Hematopoietic multipotent progenitor cell treated with erythropoietin and hydrocortisone succinate and interleukin-3 and kit ligand, for 6 days (in vitro differentiated cells): Measurements from ENCODE around the gene ADCYAP1R1.

Experiments used
- DNase-seq: peaks from one replicate; pipeline ENCODE4 v3.0.0-alpha.2; 2015

The ADCYAP1R1 gene

DNA sequence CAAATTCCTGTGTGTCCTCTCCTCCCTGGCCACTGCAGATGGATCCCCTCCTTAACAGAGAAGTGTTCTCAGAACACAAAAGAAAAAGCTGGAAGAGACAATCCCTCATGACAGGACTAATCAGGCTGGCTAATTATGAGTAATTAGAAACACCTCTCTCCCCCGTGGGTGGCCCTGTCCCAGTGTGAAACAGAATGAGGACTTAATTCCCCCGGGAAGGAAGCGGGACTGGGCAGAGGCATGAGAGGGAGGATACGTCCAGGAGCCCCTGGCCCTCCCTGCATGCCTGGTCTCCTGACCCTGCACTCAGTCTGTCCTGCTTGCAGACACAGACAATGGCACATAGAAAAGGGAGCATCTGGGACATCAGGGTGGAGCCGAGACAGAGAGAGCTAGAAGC is 7.6 kb upstream of the ADCYAP1R1 start:
- no peak for DNase-seq

DNA sequence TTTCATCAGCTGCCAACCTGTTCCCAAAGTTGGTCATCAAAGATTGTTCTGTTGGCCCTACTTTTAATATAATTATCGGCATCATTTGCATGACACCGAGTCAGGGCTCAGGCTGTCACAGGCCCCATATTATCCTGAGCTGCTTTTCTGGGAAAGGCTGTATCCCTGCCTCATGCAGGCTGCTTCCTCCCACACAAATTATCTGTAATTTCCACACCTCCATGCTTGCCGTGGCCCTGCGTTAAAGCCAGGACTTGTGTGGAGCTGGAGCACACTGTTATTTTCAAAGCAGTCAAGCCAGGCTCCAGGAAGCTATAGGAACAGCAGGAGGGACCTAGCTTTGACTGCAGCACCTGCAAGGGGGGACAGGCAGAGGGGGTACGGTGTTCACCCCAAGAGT is 5.4 kb upstream of the ADCYAP1R1 start:
- no peak for DNase-seq

DNA sequence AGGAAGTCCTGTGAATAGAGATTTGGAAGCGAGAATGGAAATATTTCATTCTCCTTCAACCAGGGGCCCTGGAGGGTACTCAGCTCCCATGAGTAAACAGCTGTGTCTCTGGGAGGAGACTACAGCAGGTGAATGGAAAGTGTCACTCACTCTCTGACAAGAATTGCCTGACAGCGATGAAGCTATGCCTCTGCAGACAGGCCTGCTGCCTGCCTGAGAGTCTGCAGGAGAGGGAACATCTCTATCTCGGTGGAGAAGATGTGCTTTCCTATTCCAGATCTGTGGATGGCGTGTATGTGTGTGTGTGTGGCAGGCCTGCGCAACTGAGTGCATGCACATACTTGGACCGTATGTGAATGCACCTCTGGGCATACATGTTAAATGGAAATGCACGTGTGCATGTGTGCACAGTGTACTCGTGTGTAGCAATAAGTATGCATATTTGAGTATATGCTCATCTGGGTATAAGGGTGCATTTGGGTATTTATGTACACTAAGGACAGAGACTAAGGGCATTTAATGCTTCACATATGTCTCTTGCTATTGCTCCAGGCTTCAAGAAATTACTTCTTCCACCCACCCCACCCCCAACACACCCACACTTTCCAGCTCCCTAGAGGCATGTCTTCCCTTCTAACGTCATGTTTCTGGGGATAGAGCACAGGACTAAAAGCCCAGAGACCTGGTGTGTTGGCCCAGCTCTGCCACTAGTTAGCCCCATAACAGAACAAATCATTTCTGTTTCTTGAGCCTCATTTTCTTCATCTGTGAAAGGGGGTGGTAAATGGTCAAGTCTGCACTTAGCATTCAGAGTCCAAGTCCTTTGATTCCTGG is 4.6 kb upstream of the ADCYAP1R1 start:
- DNase-seq = no peak

DNA sequence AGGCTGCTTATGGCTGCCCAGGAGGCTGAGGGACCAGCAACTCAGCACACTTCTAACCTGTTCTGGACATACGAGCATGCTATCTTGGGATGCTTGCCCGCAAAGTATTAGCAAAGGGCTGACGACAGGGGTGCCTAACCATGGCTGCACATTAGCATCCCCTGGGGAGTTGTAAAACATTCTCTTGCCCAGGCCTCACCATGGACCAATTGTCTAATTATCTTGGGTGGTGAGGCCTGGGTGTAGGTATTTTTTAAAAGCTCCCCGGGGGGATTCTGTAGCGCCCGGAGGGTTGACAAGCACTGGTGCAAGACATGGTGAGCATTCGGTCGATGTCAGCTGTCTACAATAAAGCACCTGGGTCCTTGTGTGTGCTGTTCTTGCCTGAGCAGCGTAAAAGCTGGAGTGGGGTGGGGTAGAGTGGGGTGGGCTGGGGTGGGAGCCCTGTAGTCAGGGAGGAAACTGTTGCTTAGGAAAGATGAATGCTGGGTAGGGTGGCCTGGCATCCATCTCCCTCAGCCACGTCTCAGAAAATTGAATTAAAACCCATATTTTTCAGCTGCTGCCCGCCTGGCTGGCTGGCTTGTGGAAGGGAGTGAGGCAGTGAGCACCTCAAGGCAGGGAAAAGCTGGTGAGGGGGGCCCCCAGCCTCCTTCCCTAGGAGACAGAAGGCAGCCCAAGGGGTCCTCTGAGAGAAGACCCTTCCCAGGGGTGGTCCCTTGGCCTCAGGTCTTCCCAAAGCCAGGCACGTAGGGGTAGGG is 2.9 kb upstream of the ADCYAP1R1 start:
- DNase-seq = no peak

DNA sequence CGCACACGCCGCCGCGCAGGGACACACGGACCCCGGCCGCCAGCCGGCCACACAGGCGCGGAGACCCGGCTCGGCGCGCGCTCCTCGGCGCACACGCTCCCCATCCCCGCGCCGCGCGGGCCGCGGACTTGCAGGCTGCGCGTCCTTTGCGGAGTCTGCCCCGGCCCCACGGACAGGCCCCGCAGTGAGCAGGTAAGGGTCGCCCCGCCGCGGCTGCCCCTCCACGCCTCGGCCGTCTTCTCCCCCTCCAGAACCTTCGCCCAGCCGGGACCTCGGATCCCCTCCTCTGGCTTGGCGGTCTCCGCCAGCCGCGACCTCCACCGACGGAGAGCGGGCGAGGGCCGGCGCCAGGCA is 356 bp downstream of the ADCYAP1R1 start:
- DNase-seq = no peak

DNA sequence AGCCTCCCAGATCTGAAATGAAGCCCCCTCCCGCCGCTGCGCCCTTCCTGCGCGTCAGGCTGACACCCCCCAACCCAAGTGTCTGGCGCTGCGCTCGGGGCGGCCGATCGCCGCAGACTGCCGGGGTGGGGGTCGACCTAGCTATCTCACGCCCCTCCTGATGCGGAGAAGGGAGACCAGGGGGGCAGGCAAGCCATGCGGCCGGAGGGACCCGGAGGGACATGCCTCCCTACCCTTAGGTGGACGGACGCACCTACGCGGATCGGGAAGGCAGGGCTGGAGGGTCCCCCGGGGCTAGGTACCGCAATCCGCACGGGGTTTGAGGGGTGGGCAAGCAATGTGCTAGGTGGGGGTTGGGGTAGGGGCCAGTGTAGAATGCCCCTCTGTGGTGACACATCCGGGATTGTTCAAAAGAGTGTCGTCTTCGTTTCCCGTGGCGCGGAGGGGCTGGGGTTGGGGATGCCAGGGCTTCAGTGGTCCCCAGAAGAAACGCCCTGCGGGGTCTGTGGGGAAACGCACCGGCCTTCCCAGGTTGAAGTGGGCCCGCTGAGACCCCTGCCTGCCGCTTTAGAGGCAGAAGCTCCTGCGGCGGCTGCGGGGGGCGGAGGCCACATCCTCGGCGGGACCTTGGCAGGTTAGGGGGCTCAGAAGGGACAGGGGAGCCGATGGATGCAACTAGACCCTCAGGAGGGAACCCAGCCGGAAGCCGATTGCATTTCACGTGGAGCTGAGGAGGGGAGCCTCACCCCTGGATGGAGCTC is 913 bp downstream of the ADCYAP1R1 start:
- DNase-seq = no peak

DNA sequence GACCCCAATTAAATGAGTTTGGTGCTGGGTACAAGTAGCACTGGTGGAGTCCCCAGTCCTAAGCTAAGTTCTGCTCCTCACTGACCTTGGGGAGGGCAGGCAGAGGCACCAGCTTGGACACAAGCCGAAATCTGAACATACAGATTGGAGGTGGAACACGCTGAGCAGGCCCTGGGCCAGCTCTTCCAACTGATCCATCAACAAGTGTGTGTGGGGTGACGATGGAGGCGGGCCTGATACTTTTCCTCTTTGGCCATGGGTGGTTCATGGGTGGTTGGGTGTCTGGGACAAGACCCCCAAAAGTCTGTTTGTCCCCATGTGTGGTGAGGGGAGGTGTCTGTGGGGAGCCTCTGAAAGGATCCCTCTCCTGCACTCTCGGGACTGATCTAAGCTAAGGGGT is 1.9 kb downstream of the ADCYAP1R1 start:
- DNase-seq = no peak

DNA sequence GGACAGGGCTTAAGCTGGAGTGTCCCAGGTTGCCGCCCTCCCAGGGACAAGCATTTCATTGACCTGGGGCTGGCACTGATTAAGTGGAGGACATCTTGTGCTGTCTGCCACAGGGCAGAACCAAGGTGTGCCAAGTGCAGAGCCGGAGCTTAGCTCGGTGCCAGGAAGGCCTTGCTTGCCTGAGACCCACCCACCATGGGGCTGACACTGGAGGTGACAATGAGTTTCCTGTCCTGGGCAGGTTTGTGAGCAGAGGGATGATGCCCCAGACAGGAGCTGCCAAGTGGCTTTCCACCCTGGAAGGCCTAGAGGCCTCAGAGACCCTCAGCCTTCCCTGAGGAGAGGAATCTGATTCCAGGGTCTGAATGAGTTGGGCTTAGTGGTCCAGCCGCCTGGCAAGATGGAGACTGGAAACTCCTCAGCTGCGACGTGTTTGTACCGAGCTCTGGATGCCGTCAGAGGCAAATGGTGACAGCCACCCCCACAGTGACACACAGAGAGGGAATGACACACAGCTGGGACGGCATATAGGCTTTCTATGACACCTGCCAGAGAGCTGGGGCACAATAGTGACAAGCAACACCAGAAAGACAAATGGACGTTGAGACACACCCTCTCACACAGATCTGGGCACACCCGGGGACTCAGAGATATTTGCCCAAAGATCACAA is 2.6 kb downstream of the ADCYAP1R1 start:
- DNase-seq = no peak

DNA sequence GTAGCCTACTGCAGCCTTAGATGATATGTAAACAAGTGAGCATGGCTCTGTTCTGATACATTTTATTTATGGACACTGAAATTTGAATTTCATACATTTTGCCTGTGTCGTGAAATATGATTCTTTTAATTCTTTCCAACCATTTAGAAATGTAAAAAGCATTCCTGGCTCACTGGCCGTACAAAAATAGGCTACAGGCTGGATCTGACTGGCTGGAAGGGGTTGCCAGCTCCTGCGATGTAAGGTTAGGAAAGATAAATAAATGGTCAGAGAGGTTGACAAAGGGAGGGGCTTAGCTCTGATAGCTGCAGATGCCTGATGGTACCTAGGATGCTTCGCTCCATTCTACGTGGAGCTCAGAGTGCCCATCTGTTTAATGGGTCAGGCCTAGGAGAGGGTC is 3.4 kb downstream of the ADCYAP1R1 start:
- no peak for DNase-seq

DNA sequence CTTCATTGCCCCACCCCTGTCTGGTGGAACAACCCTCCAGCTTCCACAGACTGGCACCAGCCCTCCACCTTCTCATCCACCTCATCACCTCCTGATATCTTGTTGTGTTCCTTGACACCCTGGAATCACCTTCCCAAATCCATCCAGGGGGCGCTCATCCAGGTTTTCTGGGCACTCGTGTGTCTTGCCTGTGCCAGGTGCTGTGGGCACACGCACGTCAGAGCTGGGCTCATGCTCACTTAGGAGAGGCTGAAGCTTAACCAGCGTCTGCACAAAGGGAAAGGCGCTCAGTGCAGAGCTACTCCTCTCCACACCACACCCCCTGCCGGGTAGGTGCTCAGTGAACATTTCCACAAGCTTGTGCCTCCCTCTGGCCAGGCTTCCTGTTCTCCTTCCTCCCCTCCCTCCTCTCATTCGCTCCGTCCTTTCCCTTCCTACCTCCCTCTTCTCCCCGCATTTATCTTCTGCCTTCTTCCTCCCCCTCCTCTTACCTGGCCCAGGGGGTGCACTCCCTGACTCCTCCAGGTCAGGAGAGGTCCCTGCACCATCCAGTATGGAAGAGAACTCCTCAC is 4.8 kb downstream of the ADCYAP1R1 start:
- DNase-seq = no peak

DNA sequence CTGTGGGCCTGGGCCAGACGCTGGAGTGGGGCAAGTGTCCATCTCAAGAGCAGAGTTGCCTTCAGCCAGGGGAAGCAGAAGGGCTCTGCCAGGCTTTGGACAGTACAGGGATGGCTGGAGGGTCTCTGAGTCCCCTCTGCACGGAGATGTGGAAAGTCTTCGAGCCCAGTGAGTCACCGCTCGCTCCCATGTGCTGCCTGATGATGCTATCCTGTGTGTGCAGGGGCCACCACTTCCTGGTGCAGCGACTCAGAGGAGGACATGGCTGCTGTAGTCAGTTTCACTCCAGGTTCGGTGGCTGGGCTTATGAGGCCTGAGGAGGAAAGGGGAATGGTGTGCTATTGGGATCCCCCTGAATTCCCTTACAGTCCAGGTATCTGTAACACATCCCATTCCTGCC is 6.0 kb downstream of the ADCYAP1R1 start:
- DNase-seq = no peak

DNA sequence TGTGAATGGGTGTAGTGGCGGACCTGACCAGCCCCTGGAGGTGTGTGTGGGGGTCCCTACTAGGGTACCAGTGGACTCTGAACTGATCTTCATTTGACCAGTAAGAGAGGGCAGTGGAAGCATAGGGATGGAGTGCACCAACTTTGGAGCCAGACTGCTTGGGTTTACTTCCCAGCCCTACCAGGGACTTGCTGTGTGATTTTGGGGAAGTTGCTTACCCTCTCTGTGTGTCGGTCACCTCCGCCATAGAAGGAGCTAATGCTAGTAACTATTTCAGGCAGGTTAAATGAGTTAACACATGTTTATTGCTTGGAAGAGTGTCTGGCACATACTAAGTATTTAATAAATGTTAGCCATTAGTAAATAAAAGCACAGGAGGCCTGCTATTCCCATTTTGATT is 6.6 kb downstream of the ADCYAP1R1 start:
- DNase-seq = no peak

DNA sequence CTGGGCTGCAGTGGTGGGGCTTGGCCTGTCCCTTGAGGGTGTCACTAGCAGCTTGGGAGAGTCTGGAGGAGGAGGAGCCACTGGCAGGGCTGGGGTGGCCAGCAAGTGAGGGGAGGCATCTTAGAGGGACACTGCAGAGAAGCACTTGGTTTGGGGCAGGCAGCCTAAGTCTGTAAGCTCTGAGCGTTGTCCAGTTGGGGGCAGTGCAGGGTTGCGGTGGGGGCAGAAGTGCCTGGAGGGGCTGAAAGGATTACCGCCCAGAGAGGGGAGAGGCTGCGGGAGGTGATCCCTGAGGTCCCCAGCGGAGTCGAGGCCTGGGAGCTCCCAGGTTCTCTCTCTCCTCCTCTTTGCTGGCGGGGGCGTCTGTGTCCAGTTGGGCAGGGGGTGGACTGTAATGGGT is 7.4 kb downstream of the ADCYAP1R1 start:
- DNase-seq = no peak

DNA sequence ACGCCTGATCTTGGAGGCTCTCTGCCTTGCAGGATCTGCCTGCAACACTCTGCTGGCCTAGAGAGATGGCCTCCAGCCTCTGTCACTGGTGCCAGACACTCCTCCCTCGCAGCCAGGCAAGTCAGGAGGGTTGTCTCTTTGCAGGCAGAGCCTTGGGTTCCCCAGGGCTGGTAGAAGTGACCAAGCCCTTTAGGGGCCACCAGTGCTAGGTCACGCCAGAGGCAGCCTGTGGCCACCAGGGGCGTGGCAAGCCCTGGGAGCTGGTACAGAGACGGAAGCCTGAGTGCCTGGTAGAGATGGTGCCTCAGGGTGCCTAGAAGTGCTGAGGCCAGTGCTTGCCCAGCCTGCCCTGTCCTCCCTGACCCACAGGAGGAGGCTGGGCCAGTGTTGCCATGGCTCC is 9.1 kb downstream of the ADCYAP1R1 start:
- no peak for DNase-seq

DNA sequence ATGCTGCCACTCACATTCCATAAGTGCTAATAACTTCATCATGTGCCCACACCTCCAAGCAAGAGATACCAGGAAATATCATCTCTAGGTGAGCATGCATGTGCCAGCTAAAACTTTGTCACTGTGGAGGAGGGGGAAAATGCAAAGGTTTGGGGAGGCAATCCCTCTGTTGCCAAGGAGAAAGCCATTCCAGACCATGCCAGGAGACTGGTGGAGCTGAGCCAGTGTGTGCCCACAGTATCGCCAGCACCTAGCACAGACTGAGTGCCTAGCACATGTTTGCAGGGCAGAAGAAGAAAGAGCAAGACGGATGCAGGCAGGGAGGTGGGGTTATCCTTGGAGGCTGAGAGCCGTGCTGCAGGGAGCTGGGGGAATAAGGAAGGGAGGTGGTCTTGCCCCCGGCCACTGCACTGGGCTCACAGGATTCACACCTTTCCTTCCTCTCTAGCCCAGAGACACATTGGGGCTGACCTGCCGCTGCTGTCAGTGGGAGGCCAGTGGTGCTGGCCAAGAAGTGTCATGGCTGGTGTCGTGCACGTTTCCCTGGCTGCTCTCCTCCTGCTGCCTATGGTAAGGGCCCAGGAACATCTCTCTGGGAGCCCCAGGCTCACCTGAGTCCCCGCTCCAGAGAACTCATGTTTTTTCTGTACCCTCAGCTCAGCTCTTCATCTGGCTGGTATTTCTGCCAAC is 10.8 kb downstream of the ADCYAP1R1 start:
- DNase-seq = no peak

DNA sequence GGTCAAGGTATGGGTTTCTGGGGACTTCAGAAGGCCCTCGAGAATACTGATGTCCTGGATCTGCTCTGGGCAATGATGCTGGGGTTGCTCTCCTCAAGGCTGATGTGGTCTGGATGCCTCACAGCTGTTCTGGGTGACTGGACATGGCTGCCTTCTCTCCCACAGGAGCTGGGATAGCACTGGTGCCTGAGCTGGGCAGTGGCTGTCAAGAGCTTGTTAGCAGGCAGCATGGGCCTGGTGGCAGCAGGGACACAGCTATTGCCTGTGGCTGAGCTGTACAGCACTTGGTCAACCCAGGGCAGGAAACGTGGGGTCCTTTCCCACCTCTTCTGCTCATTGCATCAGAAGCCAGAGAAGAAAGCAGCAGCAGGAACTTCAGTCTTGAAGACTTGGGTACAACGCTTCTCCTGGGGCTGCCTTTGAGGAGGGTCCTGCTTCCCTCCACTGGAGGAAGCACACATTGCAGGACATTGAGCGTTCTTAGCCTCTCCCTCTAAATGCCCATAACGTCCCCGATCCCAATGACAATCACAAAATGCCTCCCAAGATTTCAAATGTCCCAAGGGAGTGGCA is 13.0 kb downstream of the ADCYAP1R1 start:
- DNase-seq = no peak

DNA sequence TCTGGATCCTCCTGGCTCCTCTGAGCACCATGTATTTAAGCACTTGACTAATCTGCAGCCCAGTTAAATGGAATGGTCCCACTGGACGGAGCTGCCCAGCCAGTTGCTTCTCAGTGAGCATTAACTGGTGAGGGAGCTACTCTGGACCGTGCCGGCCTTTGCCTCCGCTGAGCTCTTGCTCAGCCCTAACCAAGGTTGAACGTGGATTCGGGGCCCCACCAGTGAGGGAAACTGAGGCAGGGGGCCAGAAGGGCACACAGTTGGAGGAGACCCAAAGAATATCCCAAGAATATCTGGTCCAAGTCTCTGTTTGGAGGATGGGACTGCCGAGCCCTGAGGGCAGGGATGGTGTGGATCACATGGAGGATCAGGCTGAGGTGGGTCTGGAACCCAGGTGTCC is 13.7 kb downstream of the ADCYAP1R1 start:
- DNase-seq = no peak

DNA sequence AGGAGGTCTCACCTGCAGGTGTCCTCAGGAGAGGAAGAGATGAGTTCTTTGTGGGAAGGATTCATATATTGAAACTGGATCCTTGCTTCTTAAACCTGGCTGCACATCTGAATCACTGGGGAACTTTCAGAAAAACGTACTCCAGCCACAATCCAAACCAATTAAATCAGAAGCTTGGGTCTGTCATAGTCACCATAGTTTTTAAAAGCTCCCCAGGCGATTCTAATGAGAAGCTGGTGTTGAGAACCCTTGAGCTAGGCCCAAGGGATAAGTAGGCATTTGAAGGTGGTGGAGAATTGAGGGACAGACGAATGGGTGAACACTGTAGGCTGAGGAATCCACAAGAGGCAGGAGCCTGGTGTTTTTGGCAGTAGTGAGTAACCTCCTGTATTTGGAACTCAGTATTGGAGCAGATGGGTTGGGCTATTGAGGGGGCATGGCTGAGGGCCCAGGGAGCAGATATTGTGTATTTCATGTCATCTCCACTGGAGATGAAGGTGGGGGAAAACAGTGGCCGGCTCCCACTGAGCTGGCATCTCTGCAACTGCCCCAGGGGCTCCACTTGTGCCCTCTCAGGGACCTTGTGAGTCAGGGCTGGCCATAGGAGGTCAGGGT is 14.5 kb downstream of the ADCYAP1R1 start:
- no peak for DNase-seq

DNA sequence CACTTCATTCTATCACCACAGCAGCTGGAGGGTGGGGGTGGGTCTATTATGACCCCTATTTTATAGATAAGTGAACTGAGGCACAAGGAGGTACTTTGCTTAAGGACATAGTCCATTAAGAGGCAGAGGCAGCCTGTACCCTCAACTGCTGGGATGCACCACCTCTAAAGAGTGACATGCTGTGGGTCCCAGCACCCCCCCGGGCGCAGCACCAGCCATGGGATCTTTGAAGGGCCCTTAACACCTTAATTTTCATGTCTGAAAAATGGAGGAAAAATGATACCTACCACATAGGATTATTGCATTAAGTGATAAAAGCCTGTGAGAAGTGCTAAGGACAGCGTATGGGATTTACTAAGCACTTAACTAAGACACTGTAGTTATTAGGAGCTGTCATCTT is 15.4 kb downstream of the ADCYAP1R1 start:
- DNase-seq = no peak

DNA sequence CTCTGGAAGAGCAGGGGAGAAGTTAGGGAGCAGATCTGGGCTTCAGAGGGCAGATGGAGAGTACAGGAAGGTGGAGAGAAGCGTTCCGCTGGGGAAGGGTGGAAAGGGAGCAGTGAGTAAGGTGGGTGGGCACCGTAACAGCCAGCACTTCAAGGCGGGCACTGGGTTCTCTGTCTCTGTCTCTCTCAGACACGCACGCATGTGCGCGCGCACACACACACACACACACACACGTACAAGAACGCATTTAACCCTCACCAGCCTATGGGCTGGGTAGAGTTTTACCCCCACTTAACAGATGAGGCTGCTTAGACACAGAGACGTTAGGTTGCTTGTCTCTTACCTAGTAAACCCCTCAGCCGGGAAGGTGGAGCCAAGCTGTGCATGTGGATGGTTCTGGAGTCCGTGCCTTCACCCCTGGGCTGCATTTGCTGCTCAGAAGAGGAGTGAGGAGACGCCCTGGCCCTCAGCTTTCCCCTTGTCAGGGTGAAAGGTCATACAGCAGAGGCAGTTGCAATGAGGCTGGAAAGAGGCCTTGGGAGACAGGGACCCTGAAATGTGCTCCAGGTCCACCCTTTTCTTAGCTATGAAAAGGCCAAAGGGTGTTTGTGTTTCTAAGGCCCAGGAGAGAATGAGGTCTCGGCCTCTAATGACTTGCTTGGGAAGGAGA is 16.0 kb downstream of the ADCYAP1R1 start:
- no peak for DNase-seq
